Panc1 (cell line): ENCODE results near the gene CD164L2.

Experiments used
- POLR2AphosphoS5 ChIP-seq: IDR thresholded peaks from 2 replicates; pipeline ENCODE4 v1.6.1; 2012; ENCODE audit warnings: mild to moderate bottlenecking, low read depth, low read length, moderate library complexity
- SIN3A ChIP-seq: IDR thresholded peaks from 2 replicates; pipeline ENCODE4 v1.6.1; 2012; ENCODE audit warnings: low read depth, mild to moderate bottlenecking, low read length, moderate library complexity, borderline replicate concordance; ENCODE audit not compliant: insufficient read depth
- TF ChIP-seq, protein P1 (sequence below): fragments of 450-650 bp; IDR thresholded peaks from 2 replicates; pipeline ENCODE4 v1.5.1; 2017; ENCODE audit warnings: mild to moderate bottlenecking

GRCh38 chr1:27431601-27431940 is 48.4 kb upstream of the CD164L2 start:
- TF ChIP-seq, protein P1, sequence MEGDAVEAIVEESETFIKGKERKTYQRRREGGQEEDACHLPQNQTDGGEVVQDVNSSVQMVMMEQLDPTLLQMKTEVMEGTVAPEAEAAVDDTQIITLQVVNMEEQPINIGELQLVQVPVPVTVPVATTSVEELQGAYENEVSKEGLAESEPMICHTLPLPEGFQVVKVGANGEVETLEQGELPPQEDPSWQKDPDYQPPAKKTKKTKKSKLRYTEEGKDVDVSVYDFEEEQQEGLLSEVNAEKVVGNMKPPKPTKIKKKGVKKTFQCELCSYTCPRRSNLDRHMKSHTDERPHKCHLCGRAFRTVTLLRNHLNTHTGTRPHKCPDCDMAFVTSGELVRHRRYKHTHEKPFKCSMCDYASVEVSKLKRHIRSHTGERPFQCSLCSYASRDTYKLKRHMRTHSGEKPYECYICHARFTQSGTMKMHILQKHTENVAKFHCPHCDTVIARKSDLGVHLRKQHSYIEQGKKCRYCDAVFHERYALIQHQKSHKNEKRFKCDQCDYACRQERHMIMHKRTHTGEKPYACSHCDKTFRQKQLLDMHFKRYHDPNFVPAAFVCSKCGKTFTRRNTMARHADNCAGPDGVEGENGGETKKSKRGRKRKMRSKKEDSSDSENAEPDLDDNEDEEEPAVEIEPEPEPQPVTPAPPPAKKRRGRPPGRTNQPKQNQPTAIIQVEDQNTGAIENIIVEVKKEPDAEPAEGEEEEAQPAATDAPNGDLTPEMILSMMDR: peak; percentile 1; the same call in 1 of the 2 replicates
- TF ChIP-seq POLR2AphosphoS5: no peak
- no peak for TF ChIP-seq SIN3A
